ENCODE data around the gene SMG7.

DNA sequence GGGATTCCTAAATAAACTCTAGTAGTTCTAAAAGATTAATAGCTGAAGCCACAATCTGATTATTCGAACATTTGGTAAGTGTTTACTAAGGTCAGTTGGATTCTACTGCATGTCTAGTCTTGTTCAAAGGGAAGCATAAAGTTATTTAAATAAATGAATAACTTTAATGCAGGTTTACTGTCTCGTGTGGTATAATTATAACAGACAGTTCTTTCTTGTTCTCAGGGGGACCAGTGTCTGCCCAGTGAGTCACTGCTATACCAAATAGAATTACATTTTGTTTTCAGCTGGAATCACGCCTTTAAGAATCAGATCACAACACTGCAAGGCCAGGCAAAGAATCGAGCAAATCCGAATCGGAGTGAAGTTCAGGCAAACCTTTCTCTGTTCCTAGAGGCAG is 45.1 kb downstream of the SMG7 start:
- TF ChIP-seq ZNF10 (tag by site-specific recombination; IDR thresholded peaks at IDR 0.05) (no peak), ZNF112 (tag by site-specific recombination; IDR thresholded peaks at IDR 0.05) (no peak), SETDB1 (IDR thresholded peaks at IDR 0.05; ENCODE audit: insufficient read length, low read length) (no peak), ZNF157 (tag by site-specific recombination; IDR thresholded peaks at IDR 0.05) (no peak), ZNF341 (tag by site-specific recombination; IDR thresholded peaks at IDR 0.05; ENCODE audit: low read depth) (no peak)
- TF ChIP-seq, protein P1, sequence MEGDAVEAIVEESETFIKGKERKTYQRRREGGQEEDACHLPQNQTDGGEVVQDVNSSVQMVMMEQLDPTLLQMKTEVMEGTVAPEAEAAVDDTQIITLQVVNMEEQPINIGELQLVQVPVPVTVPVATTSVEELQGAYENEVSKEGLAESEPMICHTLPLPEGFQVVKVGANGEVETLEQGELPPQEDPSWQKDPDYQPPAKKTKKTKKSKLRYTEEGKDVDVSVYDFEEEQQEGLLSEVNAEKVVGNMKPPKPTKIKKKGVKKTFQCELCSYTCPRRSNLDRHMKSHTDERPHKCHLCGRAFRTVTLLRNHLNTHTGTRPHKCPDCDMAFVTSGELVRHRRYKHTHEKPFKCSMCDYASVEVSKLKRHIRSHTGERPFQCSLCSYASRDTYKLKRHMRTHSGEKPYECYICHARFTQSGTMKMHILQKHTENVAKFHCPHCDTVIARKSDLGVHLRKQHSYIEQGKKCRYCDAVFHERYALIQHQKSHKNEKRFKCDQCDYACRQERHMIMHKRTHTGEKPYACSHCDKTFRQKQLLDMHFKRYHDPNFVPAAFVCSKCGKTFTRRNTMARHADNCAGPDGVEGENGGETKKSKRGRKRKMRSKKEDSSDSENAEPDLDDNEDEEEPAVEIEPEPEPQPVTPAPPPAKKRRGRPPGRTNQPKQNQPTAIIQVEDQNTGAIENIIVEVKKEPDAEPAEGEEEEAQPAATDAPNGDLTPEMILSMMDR (tag by site-specific recombination; IDR thresholded peaks at IDR 0.05) = no peak
- TF ChIP-seq, protein P2, sequence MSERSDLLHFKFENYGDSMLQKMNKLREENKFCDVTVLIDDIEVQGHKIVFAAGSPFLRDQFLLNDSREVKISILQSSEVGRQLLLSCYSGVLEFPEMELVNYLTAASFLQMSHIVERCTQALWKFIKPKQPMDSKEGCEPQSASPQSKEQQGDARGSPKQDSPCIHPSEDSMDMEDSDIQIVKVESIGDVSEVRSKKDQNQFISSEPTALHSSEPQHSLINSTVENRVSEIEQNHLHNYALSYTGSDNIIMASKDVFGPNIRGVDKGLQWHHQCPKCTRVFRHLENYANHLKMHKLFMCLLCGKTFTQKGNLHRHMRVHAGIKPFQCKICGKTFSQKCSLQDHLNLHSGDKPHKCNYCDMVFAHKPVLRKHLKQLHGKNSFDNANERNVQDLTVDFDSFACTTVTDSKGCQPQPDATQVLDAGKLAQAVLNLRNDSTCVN (tag by site-specific recombination; optimal IDR thresholded peaks at IDR 0.05) = no peak

Data from HEK293 (cell line).